Left cardiac atrium (tissue), 4 donors: ENCODE results near the gene MED28. TPM values are rescaled to one million over a fixed set of nuclear protein-coding genes. Genes with fewer than 3 reads are reported as not detected.
A peak's percentile ranks its signal among the peaks of the same experiment; 100 is the strongest.

Experiments
- ATAC-seq, 2 donors: fragments of 200-7000 bp; cut with Tn5 transposase; one replicate each; pipeline ENCODE4 v1.9.1; 2020; ENCODE audit warnings: mild to moderate bottlenecking in 2 of 2, moderate library complexity in 2 of 2
- DNase-seq: peaks from one replicate; pipeline ENCODE4 v3.0.0-alpha.2; 2020
- intact Hi-C, 2 donors: fragments of 100-400 bp; cut with DNase I; formaldehyde crosslinking; loops; one replicate each; pipeline versions ENCODE4 v1.14.1 to v1.15.1; 2022 to 2023
- total RNA-seq, 2 donors: library from RNA; stranded (reverse); fragmentation: NEBNext Ultra II Directional; extraction: Animal tissue kit (Norgen Biotek cat#: 25700); gene quantifications; one replicate each; pipeline ENCODE4 v1.2.1, GENCODE V29; 2021
- donor health status: DM: no; HTN: yes; CAD: no.
- donor health status: DM: no; HTN: yes; CAD: no; lungs with severe emphysema.
- donor health status: DM: yes; HTN: yes; CAD: no.
- donor health status: Dilated cardiomyopathy.

MED28 gene
- total RNA-seq, 2 donors from 2014 or later = 25.8 to 28.9 TPM

- ATAC-seq (no peak), DNase-seq (no peak)
- intact Hi-C loops = no loop called here
Measured at GRCh38 chr4:17605236-17605635, 9.2 kb upstream of the MED28 start.

DNA sequence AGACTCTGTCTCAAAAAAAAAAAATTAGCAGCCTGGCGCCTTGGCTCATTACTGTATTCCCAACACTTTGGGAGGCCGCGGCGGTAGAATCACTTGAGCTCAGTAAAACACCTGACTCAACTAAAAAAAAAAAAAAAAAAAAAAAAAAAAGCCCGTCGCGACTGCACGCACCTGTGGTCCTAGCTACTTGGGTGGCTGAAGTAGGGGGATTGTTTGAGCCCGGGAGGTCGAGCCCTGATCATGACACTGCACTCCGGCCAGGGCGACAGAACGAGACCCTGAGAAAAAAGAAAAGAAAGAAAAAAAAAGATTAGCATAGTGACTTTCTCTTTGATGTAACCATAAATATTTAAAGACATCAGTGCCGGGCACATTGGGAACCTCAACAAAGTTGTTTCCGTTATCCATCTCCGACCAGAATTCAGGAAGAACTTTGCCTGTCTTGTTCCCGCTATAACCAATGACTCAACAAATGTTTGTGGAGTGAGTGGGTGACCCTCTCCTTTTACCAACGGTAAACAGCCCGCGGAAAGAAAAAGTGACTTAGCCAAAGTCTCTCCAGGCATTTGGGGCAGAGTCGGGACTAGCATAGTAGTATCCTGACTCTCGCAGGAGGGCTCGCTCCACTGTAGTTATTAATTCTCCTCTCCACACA lies 553 bp upstream of the MED28 start:
- DNase-seq = peak; percentile 33
- peak; percentile 58 to 78 for ATAC-seq
- intact Hi-C loops = loop anchor here in 1 of 2 donors (5.0 kb wide), 1 partner anchor 37 kb away; the partner anchor contains the start of gene LAP3

- ATAC-seq (no peak), DNase-seq (no peak)
- intact Hi-C loops = no loop called here
Measured at GRCh38 chr4:17616283-17616682, 1.8 kb downstream of the MED28 start.

- intact Hi-C loops = no loop called here
- DNase-seq (no peak), ATAC-seq (no peak)
Measured at GRCh38 chr4:17618926-17619325, 4.5 kb downstream of the MED28 start.

DNA sequence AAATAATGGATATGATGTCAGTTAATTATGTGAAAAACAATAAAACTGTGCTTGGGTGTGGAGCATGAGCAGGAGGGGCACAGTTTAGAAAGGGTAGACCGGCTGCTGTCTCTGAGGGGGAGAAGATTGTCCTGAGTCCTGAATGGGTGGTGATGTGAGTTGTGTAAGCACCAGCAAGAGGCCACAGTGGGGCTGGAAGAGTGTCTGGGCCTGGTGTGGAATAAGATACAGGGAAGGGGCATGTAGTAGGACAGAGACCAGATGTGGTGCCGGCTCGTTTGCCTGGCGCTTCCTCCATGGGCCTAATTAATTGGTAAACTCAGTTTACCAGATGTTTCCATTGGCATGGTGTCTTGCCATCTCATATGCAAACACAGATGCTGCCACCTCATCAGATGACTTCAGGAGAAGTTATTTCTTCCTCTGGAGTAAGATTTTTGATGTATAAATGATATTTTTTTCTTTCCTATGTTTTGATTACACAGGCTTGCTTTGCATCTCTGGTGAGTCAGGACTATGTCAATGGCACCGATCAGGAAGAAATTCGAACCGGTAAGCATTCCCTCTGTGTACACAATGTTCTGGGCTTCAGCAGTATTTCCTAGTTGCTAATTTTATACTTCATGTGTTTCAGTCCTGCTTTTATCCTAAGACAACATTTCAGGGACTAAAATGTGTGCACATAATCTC lies 5.1 kb downstream of the MED28 start:
- no peak for ATAC-seq
- intact Hi-C loops = no loop called here
- DNase-seq = no peak

- no peak for ATAC-seq
- no peak for DNase-seq
- intact Hi-C loops = no loop called here
Measured at GRCh38 chr4:17623451-17624001, 9.1 kb downstream of the MED28 start.

GRCh38 chr4:17624821-17625220 lies 10.4 kb downstream of the MED28 start:
- DNase-seq = no peak
- intact Hi-C loops = no loop called here
- no peak for ATAC-seq

DNA sequence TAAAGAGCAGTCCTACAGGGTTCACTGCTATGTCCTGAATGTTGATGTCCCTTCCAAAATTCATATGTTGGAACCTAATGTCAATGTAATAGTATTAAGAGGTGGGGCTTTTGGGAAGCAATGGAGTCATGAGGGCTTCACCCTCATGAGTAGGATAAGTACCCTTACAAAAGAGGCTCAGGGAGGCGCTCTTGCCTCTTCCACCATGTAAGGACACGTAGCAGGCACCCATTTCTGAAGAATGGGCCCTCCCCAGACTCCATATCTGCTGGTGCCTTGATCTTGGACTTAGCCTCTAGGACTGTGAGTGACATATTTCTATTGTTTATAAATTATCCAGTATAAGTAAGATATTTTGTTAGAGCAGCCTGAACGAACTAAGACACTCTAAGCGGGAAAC lies 15.8 kb downstream of the MED28 start:
- ATAC-seq = no peak
- no peak for DNase-seq
- intact Hi-C loops = loop anchor here in 1 of 2 donors (10.0 kb wide), 1 partner anchor 945 kb away; no protein-coding TSS in a partner anchor

- intact Hi-C loops = loop anchor here in 1 of 2 donors (10.0 kb wide), 1 partner anchor 941 kb away; no protein-coding TSS in a partner anchor
- no peak for ATAC-seq
- DNase-seq = no peak
Measured at GRCh38 chr4:17633600-17633999, 19.2 kb downstream of the MED28 start.

DNA sequence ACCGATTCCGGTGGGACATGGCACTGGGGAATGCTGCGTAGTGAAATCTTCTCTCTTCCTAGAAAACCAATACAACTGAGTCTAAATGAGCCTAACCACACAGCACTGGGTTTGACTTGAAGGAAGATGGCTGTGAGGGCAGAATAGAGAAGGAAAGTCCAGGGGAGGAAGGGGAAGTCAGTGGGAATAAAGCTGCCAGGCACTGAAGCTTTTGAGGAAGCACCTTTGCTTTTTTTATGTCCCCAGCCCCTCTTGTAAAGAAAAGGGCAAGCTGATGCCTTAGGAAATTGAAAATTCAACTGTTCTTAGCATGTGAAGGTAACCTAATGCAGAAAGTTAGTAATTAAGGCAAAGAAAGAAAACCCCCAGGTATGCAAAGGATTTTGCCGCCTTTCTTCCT lies 20.6 kb downstream of the MED28 start:
- intact Hi-C loops = loop anchor here (5.0 to 10.0 kb wide), 2 partner anchors 83 to 940 kb away; no protein-coding TSS in a partner anchor
- ATAC-seq (no peak), DNase-seq (no peak)

- peak; percentile 8 to 18 for ATAC-seq
Measured at GRCh38 chr4:17636341-17636695, 21.9 kb downstream of the MED28 start.

DNA sequence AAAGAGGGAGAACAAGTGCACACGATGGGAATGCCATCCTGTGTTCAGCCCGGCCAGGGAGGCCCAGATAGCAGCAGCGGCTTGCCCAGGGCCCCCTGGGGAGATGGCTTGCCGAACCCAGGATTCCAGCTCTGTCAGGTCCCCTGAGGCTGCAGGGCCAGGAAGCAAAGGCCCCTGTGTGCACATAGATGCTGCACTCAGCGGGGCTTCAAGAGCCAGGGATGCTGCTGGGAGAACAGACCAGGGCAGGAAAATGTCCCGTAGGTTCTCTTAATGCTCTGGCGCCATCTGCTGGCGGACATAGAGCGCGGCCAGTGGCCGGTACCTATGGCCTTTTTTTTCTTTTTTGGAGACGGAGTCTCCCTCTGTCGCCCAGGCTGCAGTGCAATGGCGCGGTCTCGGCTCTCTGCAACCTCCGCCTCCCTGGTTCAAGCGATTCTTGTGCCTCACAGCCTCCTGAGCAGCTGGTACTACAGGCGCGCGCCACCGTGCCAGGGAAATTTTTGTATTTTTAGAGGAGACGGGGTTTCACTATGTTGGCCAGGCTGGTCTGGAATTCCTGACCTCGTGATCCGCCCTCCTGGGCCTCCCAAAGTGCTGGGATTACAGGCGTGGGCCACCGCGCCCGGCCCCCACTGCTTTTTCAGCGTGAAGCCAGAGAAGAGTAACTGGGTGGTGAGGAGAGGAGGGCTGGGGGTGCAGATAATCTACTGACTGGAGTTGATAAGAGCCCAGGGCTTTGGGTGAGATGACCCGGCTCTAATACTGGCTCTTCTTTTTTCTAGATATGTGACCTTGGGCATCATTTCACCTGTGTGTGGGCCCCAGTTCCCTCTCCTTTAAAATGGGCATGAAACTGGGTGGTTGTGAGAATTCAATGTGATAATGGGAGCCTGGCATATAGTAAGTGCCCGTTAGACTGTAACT lies 22.5 kb downstream of the MED28 start:
- intact Hi-C loops = loop anchor here (2.0 to 10.0 kb wide), 3 partner anchors 85 to 938 kb away; no protein-coding TSS in a partner anchor
- ATAC-seq (peak; percentile 87 to 89), DNase-seq (peak; percentile 82)

More at GRCh38 chr4:17636341-17636695, 21.9 kb downstream of the MED28 start:
- DNase-seq = no peak
- intact Hi-C loops = loop anchor here (2.0 to 10.0 kb wide), 3 partner anchors 84 to 938 kb away; no protein-coding TSS in a partner anchor

DNA sequence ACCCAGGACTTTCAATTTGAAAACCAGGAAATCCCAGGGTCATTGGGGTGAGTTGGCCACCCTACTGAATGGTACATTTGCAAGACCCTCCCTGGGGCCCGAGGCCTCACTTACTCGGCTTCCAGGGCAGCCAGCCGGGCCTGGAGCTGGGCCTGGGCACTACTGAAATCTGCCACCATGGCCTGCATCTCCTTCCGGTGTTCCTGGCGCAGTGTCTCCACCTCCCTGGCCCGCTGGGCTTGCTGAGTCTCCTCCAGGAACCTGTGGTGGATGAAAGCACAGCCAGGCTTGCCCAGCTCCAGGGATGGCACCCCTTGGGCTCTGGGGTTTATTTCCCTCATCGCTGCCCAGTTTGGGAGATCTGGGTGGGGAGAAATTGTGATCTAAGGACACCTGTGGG lies 24.7 kb downstream of the MED28 start:
- intact Hi-C loops = loop anchor here (5.0 to 10.0 kb wide), 2 partner anchors 87 to 936 kb away; no protein-coding TSS in a partner anchor
- DNase-seq = no peak

DNA sequence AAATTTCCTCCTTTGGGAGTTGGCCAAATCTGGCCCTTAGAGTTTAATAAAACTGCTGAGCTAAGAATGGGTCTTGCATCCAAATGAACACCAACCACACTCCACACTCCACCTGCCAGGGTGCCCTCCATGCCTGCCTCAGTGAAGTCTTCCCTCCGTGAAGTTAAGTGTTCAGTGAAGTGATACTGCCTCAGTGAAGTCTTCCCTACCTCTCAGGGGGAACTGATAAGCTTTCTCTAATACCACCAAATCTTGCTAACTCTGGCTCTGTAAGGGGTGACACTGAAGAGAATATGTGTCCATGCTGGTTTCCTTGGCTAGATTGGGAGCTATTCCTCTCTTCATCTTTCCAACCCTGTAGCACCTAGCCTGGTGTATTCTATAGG lies 27.9 kb downstream of the MED28 start:
- ATAC-seq = no peak
- intact Hi-C loops = no loop called here
- DNase-seq = no peak

More for the DNA sequence above, 24.7 kb downstream of the MED28 start:
- ATAC-seq = no peak

DNA sequence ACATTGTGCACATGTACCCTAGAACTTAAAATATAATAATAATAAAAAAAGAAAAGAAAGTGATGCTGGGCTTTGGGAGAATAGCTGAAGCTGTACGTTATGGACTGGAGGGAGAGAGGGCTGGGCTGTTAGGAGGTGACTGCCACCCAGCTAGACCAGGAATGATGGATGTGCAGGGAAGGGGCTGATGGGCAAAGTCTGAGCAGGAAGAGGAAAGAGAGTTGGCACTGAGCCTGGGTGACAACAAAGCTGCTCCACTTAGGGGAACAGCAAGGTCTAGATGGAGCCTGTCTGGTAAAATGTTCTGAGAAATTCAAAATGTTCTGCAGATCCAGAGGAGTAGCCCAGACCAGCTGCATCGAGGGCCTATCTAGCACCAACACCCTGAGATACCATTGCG lies 32.3 kb downstream of the MED28 start:
- ATAC-seq (no peak), DNase-seq (no peak)
- intact Hi-C loops = no loop called here

GRCh38 chr4:17647176-17647806 lies 32.9 kb downstream of the MED28 start:
- DNase-seq (no peak), ATAC-seq (no peak)
- intact Hi-C loops = no loop called here

GRCh38 chr4:17647927-17648326 lies 33.5 kb downstream of the MED28 start:
- intact Hi-C loops = no loop called here
- ATAC-seq (no peak), DNase-seq (no peak)

DNA sequence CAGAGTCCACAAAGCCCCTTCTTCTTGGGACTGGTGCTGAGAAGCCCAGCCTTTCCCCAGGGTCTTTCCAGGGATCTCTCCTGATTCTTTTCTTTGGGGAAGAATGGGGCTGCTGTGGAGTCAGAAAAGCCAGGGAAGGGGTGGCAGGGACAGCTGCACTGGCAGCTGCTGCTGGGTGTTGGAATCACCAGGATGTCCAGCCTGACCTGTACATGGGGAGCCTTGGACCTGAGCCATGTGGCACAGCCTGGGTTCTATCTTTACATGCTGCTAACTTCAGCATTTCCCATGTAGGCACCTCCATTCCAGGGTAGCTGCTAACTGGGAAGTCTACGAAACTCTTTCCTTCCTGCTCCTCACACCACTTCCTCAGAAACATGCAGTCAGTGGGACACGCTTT lies 36.0 kb downstream of the MED28 start:
- intact Hi-C loops = no loop called here
- DNase-seq = no peak
- ATAC-seq = no peak

DNA sequence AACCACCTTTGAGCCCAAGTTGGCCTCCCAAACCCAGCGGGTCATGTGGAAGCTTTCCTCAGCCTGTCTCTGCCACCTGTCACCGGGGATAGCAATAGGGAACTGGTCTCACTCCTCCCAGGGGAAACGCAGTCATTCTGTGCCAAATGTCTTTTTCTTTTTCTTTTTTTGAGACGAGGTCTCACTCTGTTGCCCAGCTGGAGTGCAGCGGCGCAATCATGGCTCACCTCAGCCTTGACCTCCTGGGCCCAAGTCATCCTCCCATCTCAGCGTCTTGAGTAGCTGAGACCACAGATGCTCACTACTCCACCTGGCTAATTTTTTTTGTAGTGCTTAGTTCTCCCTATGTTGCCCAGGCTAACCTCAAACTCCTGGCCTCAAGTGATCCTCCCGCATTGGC lies 40.3 kb downstream of the MED28 start:
- no peak for ATAC-seq
- DNase-seq = no peak
- intact Hi-C loops = no loop called here
